Mucosa of descending colon (tissue), 3 donors: ENCODE measurements around the gene CD37. TPM values are rescaled to one million over a fixed set of nuclear protein-coding genes. Genes with fewer than 3 reads are reported as not detected.

Experiments used
- ATAC-seq: fragments of 200-7000 bp; cut with Tn5 transposase; one replicate; pipeline ENCODE4 v1.9.1; 2020; ENCODE audit warnings: mild to moderate bottlenecking, moderate library complexity
- DNase-seq, 3 donors: peaks; one replicate each; pipeline ENCODE4 v3.0.0-alpha.2; 2020
- H3K36me3 ChIP-seq: fragments of 200-600 bp; one replicate; pipeline ENCODE4 v1.8.0; 2021; ENCODE audit warnings: low read depth, mild to moderate bottlenecking
- H3K4me1 ChIP-seq: fragments of 200-600 bp; one replicate; pipeline ENCODE4 v1.8.0; 2021; ENCODE audit warnings: low read depth, mild to moderate bottlenecking
- H3K4me3 ChIP-seq: fragments of 200-600 bp; one replicate; pipeline ENCODE4 v1.8.0; 2021; ENCODE audit warnings: mild to moderate bottlenecking
- H3K9me3 ChIP-seq: fragments of 200-600 bp; one replicate; pipeline ENCODE4 v1.8.0; 2021; ENCODE audit warnings: mild to moderate bottlenecking
- CTCF ChIP-seq: fragments of 200-600 bp; IDR thresholded peaks from one replicate; pipeline ENCODE4 v1.8.0; 2022; ENCODE audit warnings: antibody characterized with exemption, mild to moderate bottlenecking
- intact Hi-C, 2 donors: fragments of 100-400 bp; cut with DNase I in 1 of 2; cut with micrococcal nuclease in 1 of 2; formaldehyde crosslinking; loops; one replicate each; pipeline versions ENCODE4 v1.11.0 to v1.11.1; 2022; cut with DNase I, micrococcal nuclease
- total RNA-seq, 3 donors: library from RNA; stranded (reverse); fragmentation: NEBNext Ultra II Directional in 2 of 3; extraction: Animal tissue kit (Norgen Biotek cat#: 25700) in 2 of 3; gene quantifications; one replicate each; pipeline versions ENCODE4 v1.2.1 to v1.2.4, GENCODE V29; 2021 to 2023
- donor health status: DM: no; HTN: no; CAD: no; lungs with moderate emphysema.
- donor health status: DM: no; HTN: no; CAD: no.
- donor health status: DM: no; HTN: yes; CAD: no.

CD37 gene
- total RNA-seq, 3 donors from 2014 or later: 5.6 to 11.2 (median 10.1) TPM

- intact Hi-C loops: no loop called here
- H3K4me3 ChIP-seq: no peak overlapping the region
Measured at GRCh38 chr19:49338023-49338677, 2.9 kb downstream of the CD37 start.

DNA sequence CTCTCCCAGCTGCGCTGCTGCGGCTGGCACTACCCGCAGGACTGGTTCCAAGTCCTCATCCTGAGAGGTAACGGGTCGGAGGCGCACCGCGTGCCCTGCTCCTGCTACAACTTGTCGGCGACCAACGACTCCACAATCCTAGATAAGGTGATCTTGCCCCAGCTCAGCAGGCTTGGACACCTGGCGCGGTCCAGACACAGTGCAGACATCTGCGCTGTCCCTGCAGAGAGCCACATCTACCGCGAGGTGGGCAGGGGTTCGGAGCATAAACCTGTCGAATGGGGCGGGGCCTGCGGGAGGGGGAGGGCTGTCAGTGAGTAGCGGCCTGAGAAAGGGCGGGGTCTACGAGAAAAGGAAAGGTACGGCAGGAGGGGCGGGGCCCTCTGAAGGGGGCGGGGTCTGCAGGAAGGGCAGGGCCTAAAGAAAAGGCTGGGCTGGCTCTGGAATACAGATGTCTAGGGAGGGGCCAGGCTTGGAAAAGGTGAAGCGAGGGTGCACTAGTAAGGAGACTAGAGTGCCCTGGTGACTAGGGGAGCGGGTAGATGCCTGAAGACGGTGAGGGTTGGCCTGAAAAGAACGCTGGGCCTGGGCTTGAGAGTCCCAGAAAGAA lies 3.6 kb downstream of the CD37 start:
- DNase-seq: peak; percentile 92 to 96 (median 93)
- H3K9me3 ChIP-seq: no peaks in the 10 kb centered on the region
- intact Hi-C loops: no loop called here
- no peak for TF ChIP-seq CTCF
- peak; percentile 85 for ATAC-seq
- no peaks in the 10 kb centered on the region for H3K36me3 ChIP-seq
- H3K4me1 ChIP-seq: peaks cover 19% of the 10 kb centered on the region
- no peak overlapping the region for H3K4me3 ChIP-seq

More at GRCh38 chr19:49338023-49338677, 2.9 kb downstream of the CD37 start:
- TF ChIP-seq CTCF: no peak
- Histone ChIP-seq H3K9me3 (no peaks in the 10 kb centered on the region), H3K36me3 (no peaks in the 10 kb centered on the region), H3K4me1 (peaks cover 19% of the 10 kb centered on the region)
- DNase-seq: no peak
- no peak for ATAC-seq

DNA sequence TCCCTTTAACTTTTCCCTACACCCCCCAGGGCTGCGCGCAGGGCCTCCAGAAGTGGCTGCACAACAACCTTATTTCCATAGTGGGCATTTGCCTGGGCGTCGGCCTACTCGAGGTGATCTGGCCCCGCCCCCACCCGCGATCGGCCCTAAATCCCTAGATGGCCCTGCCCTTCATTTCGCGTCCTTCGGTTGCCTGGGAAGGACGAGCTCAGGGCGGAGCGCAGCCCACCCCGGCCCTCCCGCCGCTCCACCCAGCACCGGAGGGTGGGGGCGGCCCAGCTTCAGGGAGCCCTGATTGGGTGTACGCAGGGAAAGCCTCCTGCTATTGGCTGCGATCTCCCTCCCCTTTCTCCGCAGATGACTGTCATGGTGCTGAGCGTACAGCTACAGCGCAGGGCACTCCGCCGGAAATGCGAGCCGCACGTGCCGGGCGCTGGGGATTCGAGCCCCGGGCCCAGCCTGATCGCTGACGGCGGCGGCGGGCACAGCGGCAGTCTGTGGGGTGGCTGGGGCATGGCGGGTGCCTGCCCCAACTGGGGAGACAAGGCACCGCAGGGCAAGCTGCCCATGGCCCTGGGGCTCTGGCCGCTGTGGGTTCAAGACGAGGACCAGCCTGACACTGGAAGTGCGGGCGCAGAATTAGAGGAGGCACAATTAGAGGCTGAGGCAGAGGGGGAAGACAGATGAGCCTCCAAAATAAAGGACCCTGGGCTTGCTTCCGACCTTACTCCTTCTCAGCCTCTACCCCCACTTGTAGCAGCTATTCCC lies 4.3 kb downstream of the CD37 start:
- Histone ChIP-seq H3K4me3 (no peak overlapping the region), H3K4me1 (peaks cover 19% of the 10 kb centered on the region), H3K9me3 (no peaks in the 10 kb centered on the region), H3K36me3 (no peaks in the 10 kb centered on the region)
- peak; percentile 78 to 88 (median 87) for DNase-seq
- ATAC-seq: peak; percentile 84
- intact Hi-C loops: no loop called here
- TF ChIP-seq CTCF: no peak

DNA sequence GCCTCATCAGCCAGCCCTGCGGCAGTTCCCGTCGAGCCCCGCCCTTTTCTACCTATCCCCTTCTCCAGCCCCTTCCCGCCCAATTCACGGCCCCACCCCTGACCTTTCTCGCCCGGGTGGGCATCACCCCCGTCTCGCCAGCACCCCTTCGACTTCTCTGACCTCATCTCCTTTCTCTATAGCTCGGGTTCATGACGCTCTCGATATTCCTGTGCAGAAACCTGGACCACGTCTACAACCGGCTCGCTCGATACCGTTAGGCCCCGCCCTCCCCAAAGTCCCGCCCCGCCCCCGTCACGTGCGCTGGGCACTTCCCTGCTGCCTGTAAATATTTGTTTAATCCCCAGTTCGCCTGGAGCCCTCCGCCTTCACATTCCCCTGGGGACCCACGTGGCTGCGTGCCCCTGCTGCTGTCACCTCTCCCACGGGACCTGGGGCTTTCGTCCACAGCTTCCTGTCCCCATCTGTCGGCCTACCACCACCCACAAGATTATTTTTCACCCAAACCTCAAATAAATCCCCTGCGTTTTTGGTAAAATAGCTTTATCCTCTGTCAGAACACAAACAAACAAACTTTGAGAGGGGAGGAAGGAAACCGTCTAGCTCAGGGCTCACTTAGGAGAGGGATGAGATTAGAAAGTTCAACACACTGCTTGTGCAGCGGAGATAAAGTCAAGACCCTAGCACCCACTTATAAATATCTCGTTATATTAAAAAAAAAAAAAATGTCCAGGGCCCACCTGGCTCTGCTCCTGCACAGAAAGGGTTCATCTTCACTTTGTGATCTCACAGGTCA lies 5.1 kb downstream of the CD37 start:
- intact Hi-C loops: no loop called here

More for the DNA sequence above, 5.1 kb downstream of the CD37 start:
- peak; percentile 76 to 87 (median 81) for DNase-seq
- ATAC-seq: peak; percentile 50
- no peaks in the 10 kb centered on the region for H3K36me3 ChIP-seq
- peaks cover 19% of the 10 kb centered on the region for H3K4me1 ChIP-seq
- no peaks in the 10 kb centered on the region for H3K9me3 ChIP-seq
- no peak overlapping the region for H3K4me3 ChIP-seq
- no peak for TF ChIP-seq CTCF
